GM12873 (cell line): Measurements from ENCODE around the gene SPSB1.

Experiments
- TF ChIP-seq, protein P1 (sequence below): IDR thresholded peaks from 2 replicates; pipeline ENCODE4 v1.5.1; 2012; ENCODE audit warnings: low read depth, mild to moderate bottlenecking, moderate library complexity, low read length, control low read depth; ENCODE audit not compliant: insufficient read depth; ENCODE audit errors: missing control alignments

Gene SPSB1

DNA sequence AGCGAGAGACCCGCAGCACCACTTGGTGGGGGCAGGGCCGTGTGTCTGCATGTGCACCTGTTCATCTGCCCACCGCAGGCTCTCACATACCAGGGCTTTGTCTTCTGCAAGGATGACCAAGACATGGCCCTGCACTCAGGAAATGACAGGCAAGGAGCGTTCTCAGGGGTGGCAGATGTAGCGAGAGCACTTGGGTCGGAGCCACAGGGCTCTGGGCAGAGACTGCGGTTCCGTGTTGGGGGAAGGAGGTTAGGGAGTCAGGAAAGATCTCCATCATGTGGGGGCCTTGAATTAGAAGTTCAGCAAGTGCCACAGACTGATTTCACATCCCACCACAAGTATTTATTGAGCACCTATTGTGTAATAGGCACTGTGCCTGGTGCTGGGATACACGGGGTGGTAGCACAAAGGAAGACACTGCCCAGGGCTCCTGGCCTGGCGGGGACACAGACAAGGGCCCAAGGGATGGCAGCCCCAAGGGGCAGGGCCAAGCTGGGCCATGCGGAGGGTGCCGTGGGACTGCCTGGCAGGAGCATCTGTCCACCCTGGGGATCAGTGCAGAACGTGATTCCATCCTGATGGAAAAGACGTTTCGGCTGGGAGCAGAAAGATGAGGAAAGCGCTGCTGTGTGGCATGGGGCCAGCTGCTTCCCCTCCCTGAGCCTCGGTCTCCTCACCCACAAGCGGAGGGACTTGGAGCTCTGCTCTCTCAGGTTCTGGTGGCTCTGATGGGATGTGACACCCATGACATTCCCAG lies 11.4 kb upstream of the SPSB1 start:
- TF ChIP-seq, protein P1, sequence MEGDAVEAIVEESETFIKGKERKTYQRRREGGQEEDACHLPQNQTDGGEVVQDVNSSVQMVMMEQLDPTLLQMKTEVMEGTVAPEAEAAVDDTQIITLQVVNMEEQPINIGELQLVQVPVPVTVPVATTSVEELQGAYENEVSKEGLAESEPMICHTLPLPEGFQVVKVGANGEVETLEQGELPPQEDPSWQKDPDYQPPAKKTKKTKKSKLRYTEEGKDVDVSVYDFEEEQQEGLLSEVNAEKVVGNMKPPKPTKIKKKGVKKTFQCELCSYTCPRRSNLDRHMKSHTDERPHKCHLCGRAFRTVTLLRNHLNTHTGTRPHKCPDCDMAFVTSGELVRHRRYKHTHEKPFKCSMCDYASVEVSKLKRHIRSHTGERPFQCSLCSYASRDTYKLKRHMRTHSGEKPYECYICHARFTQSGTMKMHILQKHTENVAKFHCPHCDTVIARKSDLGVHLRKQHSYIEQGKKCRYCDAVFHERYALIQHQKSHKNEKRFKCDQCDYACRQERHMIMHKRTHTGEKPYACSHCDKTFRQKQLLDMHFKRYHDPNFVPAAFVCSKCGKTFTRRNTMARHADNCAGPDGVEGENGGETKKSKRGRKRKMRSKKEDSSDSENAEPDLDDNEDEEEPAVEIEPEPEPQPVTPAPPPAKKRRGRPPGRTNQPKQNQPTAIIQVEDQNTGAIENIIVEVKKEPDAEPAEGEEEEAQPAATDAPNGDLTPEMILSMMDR: no peak

DNA sequence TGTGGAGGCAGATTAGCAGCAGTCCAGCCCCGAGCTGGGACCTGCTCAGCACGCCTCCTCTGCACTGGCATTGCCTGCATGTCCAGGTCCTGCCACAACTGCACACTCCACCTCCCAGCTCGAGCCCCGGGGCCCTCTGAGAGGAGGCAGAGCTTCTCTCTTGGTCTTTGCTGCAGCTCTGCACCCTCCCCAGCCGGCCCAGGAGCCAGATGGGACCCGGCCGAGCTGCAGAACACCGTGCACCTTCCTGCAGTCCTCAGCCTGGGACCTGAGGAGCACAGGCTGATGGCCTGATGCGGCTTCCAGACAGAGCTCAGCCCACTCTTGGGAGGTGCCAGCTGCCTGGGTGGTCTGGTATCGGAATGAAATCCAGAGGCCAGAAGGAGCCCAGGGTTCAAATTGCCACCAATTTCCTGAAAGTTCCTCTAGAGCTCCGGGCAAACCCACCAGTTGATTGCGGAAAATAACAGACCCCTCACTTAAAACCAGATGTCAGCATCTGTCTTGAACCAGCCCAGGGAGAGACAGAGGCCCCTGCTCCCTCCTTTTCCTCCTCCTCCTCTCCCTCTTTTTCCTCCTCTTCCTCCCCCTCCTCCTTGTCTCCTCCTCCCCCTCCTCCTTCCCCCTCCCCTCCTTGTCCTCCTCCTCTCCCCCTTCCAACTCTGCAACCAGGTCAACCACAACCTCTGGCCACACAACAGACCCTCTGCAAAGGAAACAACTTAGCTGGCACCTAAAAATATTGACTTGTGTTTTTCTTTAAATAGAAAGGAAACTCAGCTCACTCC lies 10.6 kb upstream of the SPSB1 start:
- TF ChIP-seq, protein P1: no peak

DNA sequence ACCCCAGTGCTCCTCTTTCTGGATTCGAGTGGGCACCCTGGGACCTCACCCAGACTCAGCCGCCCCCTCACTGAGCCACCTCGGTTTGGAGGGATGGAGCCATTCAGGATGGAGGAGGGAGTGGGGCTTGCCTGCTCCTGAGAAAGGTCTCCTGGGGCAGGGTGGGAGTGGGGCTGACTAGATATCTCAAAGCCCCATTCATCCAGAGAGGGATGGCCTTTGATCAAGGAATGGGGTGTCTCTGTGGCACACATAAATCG lies 10.1 kb upstream of the SPSB1 start:
- TF ChIP-seq, protein P1: no peak

DNA sequence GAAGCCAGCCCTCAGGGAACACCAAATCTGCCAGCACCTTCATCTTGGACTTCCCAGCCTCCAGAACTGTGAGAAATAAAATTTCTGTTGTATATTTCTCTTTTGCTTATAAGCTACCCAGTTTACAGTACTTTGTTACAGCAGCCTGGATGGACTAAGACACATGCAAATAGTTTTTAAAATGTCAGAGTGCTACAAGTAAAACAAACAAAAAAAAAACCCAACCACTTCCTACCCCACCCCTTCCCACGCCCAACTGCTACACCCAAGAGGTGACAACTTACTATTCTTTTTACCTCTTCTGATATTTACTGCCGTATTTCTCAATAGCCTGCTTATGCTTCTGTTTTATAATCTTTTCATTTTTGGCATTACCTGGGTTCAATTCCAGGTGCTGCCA lies 8.6 kb upstream of the SPSB1 start:
- TF ChIP-seq, protein P1: no peak

DNA sequence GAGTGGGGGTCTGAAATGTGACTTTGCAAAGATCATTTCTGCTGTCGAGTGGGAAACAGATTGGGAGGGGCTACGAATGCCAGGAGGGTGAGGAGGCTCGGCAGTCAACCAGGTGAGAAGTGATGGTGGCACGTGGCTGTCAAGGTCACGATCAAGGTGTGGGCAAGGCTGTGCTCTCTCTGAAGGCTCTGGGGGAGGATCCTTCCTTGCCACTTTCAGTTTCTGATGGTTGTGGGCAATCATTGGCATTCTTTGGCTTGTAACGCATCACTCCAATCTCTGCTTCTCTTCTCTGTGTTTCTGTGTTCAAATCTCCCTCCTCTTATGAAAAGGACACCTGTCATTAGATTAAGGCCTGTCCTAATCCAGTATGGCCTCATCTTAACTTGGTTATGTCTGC lies 6.1 kb upstream of the SPSB1 start:
- TF ChIP-seq, protein P1: no peak

DNA sequence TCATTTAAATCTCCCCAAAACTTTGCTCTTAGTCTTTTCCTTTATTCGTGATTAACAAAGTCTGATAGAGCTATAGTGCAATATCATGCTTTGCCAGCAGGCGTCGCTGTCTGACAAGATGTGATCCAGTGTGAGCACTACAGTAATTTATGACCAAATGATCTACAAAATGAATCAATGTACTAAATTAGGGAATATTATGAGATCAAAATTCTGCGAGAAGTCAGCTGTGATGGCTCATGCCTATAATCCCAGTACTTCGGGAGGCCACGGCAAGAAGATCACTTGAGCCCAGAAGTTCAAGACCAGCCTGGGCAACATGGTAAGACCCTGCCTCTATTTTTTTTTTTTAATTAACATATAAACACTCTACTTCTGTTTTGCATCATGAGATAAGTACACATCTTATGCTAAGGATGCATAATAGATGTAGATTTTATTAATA lies 3.6 kb upstream of the SPSB1 start:
- TF ChIP-seq, protein P1: peak; percentile 91

DNA sequence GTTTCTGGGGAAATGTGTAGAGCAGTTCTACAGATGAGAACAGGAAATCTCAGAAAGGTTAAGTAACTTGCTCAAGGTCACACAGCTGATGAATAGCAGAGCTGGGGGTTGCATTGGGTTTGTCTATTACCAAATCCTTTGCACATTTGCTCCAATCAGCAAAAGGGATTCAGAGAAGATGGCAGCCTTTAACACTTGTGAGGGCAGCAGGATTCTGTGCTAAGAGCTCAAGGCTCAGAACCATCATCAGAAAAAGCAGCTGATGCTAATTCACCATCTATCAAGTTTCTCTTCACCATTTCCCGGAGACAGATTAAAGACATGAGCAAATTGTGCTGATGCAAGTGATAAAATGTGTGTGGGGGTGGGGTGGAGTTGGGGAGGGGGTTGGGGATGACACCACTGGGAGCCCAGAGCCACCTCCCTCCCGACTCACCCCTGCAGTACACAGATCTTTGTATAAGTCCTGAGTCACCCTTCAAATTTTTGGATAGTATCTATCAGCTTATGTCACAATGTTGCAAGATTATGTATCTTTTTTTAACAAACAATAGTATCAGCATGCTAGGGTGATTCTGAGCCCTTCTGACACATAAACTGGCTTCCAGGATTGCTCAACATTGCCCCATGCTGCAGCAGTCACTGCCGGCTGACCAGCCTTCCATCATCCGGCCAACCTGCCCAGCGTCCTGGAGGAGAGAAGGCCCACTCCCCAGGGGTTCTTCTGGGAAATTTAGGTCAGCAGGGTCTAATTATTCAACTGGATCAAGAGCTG lies 2.8 kb upstream of the SPSB1 start:
- TF ChIP-seq, protein P1: no peak
